AG20443 (cell line): ENCODE data around the gene DTNBP1.

Source experiments
- DNase-seq: peaks from one replicate; pipeline ENCODE4 v3.0.0; 2012; ENCODE audit warnings: low spot score, mixed read lengths

Gene DTNBP1

DNA sequence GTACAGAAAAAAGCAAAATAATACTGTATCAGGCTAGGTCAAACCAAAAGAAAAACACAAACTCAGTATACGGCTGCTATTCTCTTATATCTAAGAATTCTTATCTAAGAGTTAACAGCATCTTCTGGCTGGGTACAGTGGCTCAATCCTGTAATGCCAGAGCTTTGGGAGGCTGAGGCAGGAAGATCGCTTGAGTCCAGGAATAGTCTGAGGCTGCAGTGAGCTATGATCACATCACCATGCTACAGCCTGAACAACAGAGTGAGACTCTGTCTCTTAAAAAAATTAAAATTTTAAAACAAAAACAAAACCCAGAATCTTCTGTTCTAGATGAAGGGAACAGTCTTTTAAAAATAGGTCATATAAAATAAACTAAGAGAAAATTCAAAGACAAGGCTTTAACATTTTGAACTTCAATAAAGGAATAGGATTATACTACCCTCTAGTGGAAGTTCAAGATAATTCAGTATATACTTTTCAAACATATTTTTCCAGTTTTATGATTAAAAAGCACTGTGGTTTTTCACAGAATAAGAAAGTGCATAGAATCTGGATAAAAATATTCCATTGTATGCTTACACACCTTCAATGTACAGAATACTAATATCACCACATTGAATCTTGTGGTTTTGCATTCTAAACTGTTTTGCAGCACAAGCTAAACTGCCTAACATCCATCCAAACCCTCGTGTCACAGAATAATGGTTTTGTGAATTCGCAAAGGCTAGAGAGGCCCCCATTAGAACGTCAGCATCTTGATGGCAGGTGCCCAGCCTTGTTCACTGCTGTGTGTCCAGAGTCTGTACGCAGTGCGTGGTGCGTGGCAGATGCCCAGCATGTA lies 39.3 kb downstream of the DTNBP1 start:
- DNase-seq = peak; percentile 24

DNA sequence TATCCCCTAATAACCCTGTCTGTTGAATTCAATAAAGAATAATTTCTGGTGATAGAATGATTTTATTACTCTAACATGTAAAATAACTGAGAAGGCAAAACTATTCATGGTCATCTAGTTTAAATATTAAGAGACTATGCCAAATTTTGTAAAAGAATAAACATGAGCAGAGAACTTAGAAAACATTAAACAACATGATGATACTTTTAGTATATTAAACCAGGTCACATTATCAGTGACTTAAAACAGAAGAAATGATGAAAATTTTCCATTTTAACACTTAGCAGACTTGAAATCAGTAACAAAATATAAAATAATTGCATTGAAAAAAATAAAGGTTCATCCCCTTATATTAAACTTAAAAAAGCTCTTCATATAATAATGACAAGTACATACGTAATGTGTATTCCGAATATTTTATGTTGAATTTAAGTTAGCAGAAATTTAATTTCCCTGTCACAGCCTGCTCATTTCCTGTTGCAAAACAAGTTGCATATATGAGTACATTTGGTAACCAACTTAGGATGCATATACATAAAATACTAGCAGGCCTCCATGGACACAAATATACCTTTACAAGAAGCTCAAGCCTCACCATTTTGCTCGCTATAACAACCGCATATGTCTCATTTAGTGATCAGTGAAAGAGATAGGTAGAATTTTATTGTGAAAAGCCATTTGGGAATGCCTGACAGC lies 40.6 kb downstream of the DTNBP1 start:
- no peak for DNase-seq

DNA sequence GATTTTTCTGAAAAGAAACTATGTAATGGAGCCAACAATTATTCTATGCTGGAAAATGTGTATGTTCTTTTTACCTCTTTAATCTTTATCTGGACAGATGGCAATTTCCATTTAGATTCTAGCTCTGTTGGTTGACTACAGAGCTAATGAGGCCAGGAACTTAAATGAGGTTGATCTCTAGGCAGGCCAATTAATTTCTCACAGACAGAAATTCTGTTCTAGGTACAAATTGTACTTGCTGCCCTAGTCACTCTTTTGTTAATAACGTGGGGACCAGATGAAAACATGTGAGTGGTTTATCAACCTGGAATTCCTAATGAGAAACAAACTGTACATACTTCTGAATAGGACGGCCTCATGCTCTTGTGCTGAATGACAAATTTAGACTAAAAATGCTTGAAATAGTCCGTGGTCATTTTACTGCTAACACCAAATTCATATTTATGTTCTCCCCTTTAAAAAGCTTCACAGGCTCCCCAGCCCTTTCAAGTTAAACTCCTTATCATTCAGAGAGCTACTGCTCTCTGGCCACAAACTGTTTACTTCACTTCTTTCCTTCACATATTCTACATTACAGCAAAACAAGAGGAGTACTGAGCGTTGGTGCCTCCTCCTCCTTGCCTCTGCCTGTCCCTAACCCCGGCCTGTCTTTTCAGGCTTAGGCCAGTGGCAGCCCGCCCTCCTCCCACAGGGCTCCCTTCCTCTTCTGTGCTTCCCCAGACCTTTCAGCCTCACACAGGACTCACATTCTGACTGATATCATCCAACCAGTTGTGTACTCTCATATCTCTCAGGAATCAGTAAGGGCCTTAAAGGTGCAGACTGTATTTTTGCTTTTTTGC lies 41.4 kb downstream of the DTNBP1 start:
- DNase-seq = no peak

DNA sequence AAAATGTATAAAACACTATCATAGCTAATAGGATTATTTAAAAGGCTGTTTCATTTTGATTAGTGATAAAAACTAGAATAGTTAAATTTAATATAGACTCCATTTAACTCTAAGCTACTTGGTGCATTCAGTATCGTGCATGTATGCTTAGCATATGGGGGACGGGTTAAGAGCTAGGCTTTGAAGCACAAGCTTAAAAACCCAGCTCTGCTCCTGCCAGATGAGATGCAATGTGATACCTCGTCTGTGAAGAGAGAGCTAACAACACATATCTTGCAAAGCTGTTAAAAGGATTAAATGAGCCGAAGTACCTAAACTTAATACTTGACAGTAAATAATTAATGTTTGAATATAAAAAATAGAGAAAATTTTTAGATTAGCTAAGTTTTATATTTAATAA lies 42.2 kb downstream of the DTNBP1 start:
- no peak for DNase-seq

DNA sequence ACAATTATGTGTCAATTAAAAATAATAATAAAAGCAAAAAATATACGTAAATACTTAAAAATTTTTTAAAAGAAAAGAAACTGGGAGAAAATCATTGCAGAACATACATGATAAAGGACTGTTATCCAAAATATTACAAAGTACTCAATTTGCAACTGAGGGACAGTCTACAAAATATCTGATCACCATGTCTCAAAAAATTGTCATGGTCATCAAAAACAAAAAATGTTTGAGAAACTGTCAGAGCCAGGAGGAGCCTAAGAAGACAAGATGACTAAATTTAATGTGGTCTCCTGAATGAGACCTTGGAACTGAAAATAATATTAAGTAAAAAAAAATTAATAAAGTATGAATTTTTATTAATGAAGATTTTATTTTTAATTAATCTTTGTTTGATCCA lies 43.5 kb downstream of the DTNBP1 start:
- no peak for DNase-seq

DNA sequence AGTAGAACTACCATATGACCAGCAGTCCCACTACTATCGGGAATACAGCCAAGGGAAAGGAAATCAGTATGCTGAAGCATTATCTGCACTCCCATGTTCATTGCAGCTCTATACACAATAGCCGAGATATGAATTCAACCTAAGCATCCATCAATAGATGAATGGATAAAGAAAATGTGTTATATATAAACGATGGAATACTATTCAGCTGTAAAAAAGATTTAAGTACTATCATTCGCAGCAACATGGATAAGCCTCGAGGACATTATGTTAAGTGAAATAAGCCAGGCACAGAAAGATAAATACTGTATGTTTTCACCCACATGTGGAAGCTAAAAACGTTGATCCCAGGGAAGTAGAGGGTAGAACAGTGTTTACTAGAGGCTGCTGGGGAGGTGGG lies 44.1 kb downstream of the DTNBP1 start:
- no peak for DNase-seq

DNA sequence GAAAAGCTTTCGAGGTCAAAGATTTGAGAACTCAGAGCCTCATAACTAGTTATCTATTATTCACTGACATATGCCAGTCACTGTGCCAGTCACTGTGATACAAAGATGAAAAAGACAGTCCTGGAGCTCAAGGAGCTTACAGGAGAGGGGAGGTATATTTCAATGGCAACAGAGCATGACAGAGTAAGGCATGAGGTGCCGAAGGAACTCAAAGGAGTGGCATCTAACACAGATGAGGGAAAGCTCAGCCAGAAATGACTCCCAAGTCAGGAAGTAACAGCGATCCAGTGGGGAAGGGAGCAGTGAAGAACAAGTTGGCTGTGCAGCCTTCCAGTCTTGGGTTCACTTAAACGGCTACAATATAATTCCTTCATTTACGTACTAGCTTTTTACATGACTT lies 46.6 kb downstream of the DTNBP1 start:
- no peak for DNase-seq

DNA sequence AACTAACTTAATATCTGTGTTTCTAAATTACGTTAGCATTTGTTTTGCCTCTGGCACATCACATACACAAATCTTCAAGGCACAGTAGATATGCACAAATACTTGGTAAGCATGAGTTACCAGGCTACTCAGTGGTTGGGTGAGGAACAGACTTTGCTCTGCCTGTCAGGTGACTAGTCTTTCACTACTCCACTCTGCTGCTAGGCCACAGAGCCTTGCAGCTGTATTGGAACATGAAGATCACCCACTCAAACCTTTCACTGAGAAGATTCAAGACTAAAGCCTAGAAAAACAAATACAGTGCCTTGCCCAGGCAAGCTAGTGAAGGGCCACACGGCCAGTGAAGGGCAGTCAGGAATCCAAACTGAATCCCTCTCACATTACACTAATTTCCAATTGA lies 47.0 kb downstream of the DTNBP1 start:
- no peak for DNase-seq

DNA sequence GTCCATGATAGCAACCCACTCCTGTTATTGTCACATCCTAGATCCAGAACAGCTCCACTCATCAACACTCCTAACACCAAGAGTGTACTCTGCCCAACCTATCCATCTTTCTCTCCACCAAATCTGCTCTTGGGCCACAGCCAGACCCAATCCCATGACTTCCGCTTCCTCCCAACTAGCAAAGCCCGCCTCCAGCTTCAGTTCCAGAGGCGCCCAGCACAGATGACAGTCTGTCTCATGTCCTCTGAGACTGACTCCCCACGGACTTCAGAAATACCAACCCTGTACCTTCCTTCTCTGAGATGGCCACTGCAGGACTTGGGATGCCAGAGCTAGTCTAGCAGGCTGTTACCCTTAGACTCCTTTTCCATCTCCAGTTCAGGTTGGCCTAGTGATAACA lies 48.6 kb downstream of the DTNBP1 start:
- DNase-seq = no peak

DNA sequence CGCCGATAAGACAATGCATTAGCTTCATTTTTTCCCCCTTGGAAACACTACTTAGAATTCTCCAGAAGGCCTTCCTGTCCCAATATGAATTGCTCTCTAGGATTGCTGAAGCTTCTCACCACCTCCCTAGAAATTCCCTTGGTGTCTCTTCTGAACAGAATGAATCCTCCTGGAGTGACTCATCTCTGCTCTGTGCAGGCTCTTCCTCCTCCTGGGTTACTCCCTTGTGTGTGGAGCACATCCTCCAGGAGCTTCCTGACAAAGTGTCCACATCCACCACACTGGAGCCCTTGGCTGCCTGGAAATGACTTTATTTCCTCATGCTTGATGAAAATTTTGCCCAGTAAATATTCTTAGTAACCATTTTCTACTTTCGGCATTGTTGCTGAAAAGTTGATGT lies 54.4 kb downstream of the DTNBP1 start:
- peak; percentile 90 for DNase-seq

DNA sequence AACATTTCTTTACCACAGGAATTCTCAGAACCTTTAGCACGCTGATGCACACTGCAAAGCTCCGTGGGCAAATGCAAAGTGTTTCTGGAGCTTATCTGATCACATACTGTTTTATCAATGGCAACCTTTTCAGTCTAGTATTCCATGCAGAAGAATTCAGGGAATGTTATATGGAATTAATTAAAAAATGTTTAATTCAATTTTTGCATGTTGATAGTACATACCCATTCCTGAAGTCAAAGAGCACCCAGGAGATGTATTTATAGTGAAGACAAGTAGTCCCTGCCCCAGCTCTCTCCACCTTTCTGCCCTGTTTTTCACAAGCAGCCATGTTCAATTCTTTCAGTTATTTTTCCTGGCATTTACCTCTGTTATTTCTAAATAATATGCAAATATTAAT lies 55.2 kb downstream of the DTNBP1 start:
- DNase-seq = no peak

DNA sequence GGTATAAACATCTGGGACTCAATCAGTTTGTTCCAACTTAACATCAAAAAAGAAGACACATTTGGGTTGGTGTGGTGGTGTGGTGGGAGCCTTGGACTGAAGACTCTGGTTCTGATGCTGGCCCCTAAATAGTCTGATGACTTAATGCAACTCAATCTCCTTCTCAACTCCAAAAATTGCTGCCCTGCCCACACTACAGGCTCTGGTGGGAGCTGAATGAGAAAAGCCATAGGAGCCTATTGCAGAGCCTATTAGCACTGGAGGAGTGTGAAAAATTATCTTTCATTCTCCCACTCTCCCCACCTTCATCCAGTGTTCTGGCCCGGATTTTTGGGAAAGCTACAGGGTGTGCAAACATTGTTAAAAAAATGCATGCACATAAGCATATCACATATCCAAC lies 56.5 kb downstream of the DTNBP1 start:
- DNase-seq = no peak

DNA sequence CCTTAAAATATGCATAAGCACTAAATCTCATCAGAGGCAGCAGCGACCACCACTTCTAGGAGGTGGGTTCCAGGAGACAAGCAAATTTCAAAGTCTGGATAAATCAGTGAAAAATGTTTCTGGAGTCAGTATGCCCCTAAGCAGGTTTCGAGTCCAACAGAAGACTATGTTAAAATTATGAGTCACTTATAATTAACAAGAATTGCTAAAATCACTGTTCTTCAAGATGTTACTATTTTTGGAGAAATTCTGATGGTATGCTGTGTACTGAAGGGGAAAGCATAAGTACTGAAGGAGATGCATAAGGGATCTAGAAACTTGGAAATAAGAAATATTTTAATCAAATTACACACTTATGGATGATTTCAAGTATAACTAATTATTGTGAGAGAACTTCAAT lies 58.0 kb downstream of the DTNBP1 start:
- DNase-seq = no peak

DNA sequence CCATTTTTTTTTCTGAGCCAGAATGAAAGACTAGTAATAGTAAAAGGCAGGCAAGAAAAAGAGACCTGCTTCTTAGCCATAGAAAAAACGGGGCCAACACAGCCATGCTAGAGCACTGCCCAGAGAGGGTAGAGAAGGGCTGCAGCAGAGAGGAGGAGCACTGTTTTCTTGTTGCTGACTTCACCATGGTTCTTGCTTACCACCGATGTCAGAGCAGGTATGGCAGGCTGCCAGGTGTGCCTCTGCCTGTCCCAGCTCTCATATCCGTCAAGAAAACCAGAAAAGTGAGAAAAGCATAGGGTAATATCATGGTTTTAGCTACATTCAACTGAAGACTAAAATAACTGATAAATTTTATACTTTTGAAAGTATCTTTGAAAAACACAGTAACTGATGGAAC lies 60.7 kb downstream of the DTNBP1 start:
- DNase-seq = no peak

DNA sequence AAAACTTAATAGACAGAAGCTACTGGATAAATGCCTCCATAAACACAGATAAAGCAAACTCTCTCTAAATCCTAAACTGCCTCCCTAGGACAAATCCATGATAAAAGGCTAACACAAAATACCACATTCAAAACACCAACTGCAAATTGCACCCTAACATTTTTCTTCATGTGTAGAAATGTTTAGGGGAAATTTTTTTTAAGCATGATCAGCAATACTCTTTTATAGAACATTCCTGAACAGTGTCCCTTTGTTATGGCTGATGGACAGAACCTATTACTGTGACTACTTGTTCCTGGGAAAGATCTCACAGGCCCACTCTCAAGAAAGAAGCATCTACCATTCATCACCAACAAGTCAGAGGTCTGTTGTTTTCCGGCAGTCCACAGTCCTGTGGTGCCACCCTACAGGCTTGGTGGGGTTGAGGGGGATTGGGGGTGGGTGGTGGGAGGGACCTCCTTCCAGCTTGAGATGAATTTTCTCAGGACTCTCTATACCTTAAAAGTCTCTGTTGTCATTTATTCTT lies 64.5 kb downstream of the DTNBP1 start:
- no peak for DNase-seq

DNA sequence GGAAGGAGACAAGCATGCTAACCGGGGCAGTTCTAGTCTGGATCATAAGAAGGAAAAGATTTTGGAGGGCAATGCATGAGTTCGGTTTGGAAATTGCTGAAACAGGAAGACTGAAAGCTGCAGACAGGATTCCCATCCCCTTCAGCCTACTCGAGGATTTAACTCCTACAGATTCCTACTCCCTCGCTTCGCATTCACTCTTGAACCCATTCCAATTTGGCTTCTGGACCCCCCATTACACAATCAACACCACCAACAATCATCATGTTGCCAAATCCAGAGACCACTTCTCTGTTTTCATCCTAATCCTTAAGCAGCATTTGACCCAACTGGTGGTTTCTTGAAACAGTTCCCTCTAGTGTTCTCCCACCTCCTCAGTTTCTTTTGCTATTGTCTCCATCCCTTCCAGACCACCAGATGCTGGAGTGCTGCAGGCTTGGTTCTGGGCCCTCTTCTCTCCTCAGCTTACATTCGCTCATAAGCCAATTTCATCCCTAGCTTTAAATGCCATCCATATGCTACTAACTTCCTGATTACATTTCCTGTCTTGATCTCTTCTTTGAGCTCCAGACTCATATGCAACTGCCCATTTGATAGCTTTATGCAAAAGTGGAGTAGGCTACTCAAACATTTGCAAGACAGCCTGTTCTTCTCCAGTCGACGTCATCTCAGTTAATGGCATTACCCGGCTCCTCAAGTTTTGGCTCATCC lies 66.5 kb downstream of the DTNBP1 start:
- DNase-seq = no peak

DNA sequence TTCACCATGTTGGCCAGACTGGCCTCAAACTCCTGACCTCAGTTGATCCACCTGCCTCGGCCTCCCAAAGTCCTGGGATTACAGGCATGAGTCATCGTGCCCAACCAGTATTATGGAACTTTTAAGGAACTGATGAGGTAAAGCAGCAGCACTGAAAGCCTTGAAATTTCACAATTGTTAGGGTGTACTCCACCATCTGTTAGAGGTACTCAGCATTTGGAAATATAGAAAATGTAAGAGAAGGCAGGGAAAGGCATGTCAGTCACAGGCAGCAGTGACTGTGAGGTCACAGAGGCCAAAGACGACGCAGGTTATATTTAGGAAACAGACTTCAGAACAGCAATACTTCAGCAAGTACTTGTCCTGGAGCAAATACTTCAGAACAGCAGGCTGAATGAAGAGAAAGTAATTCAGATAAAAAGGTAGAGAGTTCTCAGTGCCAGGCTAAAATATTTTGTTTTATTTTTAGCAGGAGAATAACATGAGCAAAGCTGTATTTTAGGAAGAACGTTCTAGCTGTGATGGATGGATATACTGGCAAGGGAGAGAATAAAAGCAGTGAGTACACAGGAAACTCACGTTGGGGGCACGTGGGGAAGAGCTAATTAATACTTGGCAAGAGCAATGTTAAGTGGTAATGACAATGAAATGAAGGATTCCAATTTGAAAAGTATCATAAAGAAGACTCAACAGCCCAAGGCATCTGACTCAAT lies 67.2 kb downstream of the DTNBP1 start:
- DNase-seq = no peak

DNA sequence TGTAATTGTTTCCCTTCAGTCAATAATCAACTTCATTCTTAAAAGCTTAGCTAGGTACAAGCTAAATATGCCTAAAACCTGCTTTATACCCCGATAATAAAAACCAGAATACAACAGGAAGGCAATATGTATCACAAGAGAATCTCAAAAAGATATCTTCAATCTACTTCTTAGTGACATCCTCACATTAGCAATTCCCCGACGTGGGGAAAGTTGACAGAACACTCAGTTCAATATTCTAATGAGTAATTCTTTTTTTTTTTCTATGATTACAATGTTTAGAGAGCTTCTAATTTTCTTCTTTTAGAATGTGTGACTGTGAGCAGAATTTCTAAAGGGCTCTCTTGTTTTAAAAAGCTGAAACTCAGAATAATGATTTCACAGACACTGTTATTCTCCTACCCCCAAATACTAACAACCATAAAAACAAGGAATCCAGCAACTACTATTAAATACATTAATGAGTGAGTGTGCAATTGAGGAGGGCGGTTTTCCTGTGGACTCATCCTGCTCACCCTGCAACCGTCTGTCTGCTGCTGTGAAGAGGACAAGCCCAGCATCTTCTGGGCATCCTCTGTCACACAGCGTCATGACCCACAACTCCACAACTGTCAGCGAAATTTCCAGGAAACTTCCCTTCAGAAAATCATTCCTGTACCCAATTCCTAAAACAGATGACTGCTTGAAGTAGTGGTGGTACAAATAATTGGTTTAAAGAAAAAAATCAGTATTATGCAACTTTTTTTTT lies 68.1 kb downstream of the DTNBP1 start:
- DNase-seq = no peak

DNA sequence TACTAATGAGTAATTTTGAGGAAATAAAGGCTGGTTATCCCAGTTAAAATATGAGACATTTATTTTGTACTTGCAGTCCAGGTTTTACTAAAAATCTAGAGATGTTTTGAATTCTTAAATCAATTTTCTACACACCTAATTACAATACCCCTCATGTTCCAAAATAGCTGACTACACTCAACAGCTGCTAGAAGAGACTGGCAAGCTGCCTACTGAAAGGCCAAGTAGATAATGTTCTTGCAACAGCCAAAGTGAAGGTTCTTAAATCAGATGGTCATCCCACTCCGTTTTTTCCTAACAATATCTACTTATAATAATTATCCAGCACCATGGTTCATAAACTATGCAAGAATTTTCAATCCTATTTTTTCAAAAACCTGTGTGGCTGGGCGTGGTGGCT lies 69.0 kb downstream of the DTNBP1 start:
- DNase-seq = no peak

DNA sequence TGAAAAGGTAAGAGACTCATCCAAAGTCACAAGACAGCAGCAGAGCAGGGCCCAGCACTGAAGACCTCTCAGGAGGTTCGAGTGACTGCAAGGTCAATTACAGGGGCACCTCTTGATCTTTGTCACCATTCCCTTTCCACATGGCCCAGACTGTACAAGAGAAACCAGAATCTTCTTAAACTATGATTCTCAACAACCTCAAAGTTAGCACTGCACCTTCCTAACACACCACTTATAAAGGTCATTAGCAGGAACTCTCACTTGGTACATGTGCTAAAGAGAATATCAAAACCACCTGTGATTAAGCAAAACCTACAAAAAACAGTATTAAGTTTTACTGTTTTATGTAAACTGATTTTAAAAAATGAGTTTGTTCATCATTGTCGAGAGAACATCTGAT lies 70.2 kb downstream of the DTNBP1 start:
- DNase-seq = no peak
